ENCODE measurements around the gene ROM1. TPM values are rescaled to one million over a fixed set of nuclear protein-coding genes. Genes with fewer than 3 reads are reported as not detected.

The ROM1 gene
- total RNA-seq, 6 donors from 2014 or later, result 3.1 to 9.2 (median 5.2) TPM

DNA sequence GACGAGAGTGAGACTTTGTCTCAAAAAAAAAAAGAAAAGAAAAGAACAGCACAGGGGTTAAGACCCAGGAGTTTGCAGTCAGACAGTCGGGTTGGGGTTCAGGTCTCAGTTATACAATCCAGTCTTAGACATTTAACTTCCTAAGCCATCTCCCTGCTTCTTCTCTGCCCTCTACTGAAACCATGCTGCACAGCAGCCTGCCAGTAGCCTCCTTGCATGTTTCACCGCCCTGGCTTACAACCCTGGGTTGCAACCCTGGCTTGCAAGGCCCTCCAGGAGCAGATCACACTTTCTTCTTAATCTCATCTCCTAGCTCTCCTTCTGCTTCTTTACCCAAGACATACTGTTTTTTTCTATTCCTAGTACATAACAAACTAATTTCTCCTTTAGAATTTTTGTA is 14.7 kb downstream of the ROM1 start:
- Histone ChIP-seq H3K4me1 (peaks cover 0 to 1% (median 0%) of the 10 kb centered on the region in 4 donors), H3K4me3 (no peak overlapping the region), H3K9me3 (no peaks in the 10 kb centered on the region), H3K36me3 (peaks cover 53 to 79% (median 74%) of the 10 kb centered on the region in 4 donors), H3K27ac (no peak overlapping the region), H3K27me3 (no peaks in the 10 kb centered on the region)
- WGBS, 2 donors, result 86 to 92% methylated on average over 3 of the region's 3 CpGs
- DNase-seq, result no peak
- no peak for TF ChIP-seq CTCF (IDR thresholded peaks at IDR 0.05)
- TF ChIP-seq POLR2AphosphoS5 (IDR thresholded peaks at IDR 0.05), result no peak
- TF ChIP-seq POLR2A (IDR thresholded peaks at IDR 0.05), result no peak
- no peak for TF ChIP-seq EP300 (IDR thresholded peaks at IDR 0.05)
- no peak for ATAC-seq (ENCODE audit: low FRiP score in 2 of 2)

DNA sequence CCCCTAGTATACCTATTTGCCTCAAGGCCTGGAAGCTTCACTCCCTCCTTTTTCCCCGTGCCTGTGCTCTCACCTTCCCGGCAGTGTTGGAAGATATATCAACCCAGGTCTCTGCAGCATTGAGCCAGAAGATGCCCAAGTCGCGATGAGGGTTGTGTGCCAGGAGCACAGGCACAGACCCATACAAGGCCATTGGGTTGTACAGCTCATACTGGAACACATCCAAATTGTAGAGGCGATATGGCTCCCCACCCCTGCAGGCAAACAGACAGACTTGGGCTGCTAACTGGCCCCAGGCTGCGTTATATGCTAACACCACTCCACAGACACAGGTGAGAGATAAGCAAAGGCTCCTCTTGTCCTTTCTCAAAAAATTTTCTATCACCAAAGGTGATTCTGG is 19.4 kb downstream of the ROM1 start:
- WGBS, 2 donors, result 90 to 97% methylated on average over 2 to 6 of the region's 6 CpGs
- Histone ChIP-seq H3K4me1 (no peaks in the 10 kb centered on the region), H3K36me3 (peaks cover 44 to 100% (median 84%) of the 10 kb centered on the region in 4 donors), H3K9me3 (no peaks in the 10 kb centered on the region), H3K27me3 (no peaks in the 10 kb centered on the region), H3K27ac (no peak overlapping the region), H3K4me3 (no peak overlapping the region)
- no peak for TF ChIP-seq POLR2AphosphoS5 (IDR thresholded peaks at IDR 0.05)
- ATAC-seq (ENCODE audit: low FRiP score in 2 of 2) (no peak), DNase-seq (no peak)

- Histone ChIP-seq H3K27ac (peak overlapping the region in 1 of 4 donors; percentile 95), H3K4me1 (peaks cover 17 to 32% (median 22%) of the 10 kb centered on the region in 4 donors), H3K4me3 (no peak overlapping the region), H3K36me3 (peaks cover 7 to 50% (median 30%) of the 10 kb centered on the region in 4 donors), H3K27me3 (no peaks in the 10 kb centered on the region), H3K9me3 (no peaks in the 10 kb centered on the region)
- ATAC-seq (ENCODE audit: low FRiP score in 2 of 2) (no peak), DNase-seq (no peak)
- WGBS, 2 donors, result 76 to 80% methylated on average over 8 of the region's 8 CpGs
- TF ChIP-seq POLR2A (IDR thresholded peaks at IDR 0.05), result no peak
- no peak for TF ChIP-seq CTCF (IDR thresholded peaks at IDR 0.05)
- TF ChIP-seq EP300 (IDR thresholded peaks at IDR 0.05), result no peak
- TF ChIP-seq POLR2AphosphoS5 (IDR thresholded peaks at IDR 0.05), result no peak
These were observed 31.2 kb downstream of the ROM1 start for GRCh38 chr11:62644220-62644619.

DNA sequence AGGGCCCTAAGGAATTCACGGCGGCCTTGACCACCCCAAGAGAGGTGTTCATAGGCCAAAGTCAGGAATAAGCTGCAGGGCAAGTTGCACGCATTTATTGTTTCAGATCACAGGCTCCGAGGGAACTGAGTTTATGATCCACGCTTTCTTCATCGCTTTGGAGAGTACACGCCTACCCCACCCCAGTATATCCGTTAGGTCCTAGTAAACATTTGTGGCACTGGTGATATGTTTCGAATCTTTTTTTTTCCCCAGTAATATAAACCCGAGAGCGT is 32.6 kb downstream of the ROM1 start:
- TF ChIP-seq EP300 (IDR thresholded peaks at IDR 0.05), result no peak
- no peak for TF ChIP-seq POLR2AphosphoS5 (IDR thresholded peaks at IDR 0.05)
- no peak for TF ChIP-seq POLR2A (IDR thresholded peaks at IDR 0.05)
- no peak for TF ChIP-seq CTCF (IDR thresholded peaks at IDR 0.05)
- ATAC-seq (ENCODE audit: low FRiP score in 2 of 2) (no peak), DNase-seq (no peak)
- Histone ChIP-seq H3K36me3 (peaks cover 7 to 51% (median 37%) of the 10 kb centered on the region in 4 donors), H3K27me3 (no peaks in the 10 kb centered on the region), H3K4me3 (peak overlapping the region; percentile 75 to 99 (median 92)), H3K27ac (peak overlapping the region; percentile 89 to 98 (median 96)), H3K4me1 (peaks cover 17 to 35% (median 22%) of the 10 kb centered on the region in 4 donors), H3K9me3 (no peaks in the 10 kb centered on the region)
- WGBS, 2 donors, result 15 to 18% methylated on average over 10 to 11 of the region's 11 CpGs

DNA sequence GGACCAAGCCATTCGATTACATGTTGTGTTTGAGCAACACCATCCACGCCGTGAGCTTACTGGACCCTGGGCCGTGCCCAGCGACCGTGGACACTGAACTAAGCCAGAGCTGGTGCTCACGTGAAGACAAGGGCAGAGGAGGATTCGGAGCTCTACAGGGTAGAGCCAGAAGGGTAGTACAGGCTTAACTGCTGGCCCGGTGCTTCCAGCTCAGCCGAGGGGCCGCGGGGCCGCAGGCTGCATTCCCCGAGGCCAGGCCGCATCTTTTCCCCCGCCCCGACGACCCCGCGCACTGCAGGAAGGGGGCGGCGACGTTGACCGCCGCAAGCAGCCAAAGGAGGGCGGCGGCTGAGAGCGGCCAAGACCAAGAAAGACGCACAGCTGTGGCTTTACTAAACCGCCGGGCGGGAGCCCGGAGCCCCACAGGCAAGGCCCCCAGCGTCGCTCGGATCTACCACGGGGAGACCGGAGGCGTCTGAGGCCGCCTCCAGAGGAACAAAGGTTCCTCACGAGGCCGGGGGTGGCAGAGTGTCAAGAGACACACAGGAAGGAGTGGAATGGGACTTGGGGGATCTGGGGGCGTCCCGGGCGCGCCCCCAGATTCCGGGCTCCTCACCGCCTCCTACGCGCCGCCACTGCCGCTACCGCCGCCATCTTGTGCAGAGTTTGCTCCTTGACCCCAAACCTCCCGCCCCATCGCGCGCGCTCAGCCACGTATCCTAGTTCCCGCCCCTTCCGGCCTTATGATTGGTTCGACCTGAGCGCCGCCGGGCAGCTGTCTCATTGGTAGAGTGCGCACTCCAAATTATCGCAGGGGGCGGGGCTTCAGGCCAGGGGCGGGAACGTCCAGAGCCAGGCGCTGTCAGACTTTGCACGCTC is 33.1 kb downstream of the ROM1 start, which contains the start of gene GANAB:
GANAB (minus strand) TSS at position 668 of the 879 bp plus-strand sequence; CDS start at position 654, 14 bp downstream.
- no peak for TF ChIP-seq EP300 (IDR thresholded peaks at IDR 0.05)
- TF ChIP-seq CTCF (IDR thresholded peaks at IDR 0.05), result peak in 2 of 6 experiments; percentile 16 to 18
- peak; percentile 93 to 95 for TF ChIP-seq POLR2AphosphoS5 (IDR thresholded peaks at IDR 0.05)
- peak in 2 of 4 donors; percentile 86 to 87 for TF ChIP-seq POLR2A (IDR thresholded peaks at IDR 0.05)
- Histone ChIP-seq H3K27me3 (no peaks in the 10 kb centered on the region), H3K27ac (peak within 1 kb of the TSS; percentile 89 to 98 (median 96)), H3K4me3 (peak within 1 kb of the TSS; percentile 75 to 99 (median 92)), H3K36me3 (peaks cover 7 to 51% (median 37%) of the 10 kb centered on the region in 4 donors), H3K9me3 (no peaks in the 10 kb centered on the region), H3K4me1 (peaks cover 17 to 40% (median 21%) of the 10 kb centered on the region in 4 donors)
- peak; percentile 98 to 99 for ATAC-seq (ENCODE audit: low FRiP score in 2 of 2)
- peak; percentile 98 to 99 for DNase-seq
- WGBS, 2 donors, result 0% methylated on average over 22 to 70 of the region's 73 CpGs
